GM18502 (cell line): Measurements from ENCODE around the gene POTEG.
"Not testable (repeated sequence)": the region's sequence is repeated elsewhere in the genome, so short reads cannot be mapped to it uniquely, and the experiment has no call there.

ENCODE experiments used
- ATAC-seq: cut with Tn5 transposase; IDR thresholded peaks from one replicate; pipeline ENCODE4 v1.9.1; 2021; ENCODE audit warnings: mild to moderate bottlenecking; ENCODE audit not compliant: unreplicated experiment, poor library complexity

Gene POTEG

DNA sequence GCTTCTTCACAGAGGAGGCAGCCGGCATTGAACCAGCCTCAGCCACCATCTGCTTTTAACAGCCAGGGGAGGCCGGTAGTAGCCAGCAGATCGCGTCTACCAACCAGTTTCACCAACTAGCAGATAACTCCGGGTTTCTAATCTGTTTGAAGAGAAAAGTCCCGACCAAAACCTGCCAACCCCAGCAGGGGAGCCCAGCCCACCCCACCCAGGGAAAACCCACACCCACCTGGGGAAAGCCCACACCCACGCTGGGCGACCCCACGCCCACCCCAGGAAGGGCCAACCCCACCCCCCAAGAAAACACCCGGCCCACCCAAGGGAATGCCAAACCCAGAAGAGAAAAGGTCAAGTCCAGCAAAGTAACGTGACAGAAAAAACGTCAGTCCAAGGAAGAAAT lies at the start of gene POTEG:
TSS of gene POTEG (minus strand) at position 101 of the 400 bp plus-strand sequence. CDS start at position 49, 52 bp downstream.
- ATAC-seq = not testable (repeated sequence)

DNA sequence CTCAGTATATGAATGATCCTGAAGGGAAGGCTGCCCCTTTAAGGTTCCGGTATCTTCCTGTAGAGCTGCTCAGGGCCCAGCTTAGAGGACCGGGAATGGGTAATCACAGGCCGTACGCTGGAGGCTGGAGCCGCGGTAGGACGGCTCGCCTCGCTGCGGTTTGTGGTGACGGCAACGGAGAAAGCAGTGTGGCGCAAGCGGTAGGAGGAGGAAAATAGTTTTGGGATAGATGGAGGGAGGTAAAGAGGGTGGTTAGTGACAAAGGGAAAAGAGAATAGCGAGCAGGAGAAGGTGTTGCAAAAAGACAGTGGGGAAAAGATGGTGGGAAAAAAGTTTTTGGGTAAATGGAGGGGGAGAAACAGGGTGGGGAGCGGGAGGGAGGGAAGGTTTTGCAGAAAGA lies 48.0 kb upstream of the POTEG start:
- ATAC-seq = not testable (repeated sequence)

DNA sequence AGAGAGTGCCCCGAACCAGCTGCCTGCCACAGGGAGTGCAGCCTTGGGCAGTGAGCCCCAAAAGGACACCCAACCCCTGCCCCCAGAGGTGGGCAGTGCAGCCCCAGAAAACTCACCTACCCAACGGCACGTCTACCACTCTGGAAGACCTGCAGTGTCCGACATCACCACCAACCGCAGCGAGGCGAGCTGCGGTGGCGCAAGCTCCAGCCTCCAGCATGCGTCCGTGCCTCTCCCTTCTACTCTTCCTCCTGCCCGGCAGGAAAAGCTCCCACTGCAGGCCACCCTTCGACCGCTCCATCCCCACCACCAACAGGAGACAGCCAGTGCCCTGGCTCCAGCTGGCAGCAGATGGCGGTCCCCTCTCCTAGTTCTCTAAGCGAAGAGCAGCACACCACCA lies 47.3 kb upstream of the POTEG start:
- ATAC-seq = not testable (repeated sequence)

DNA sequence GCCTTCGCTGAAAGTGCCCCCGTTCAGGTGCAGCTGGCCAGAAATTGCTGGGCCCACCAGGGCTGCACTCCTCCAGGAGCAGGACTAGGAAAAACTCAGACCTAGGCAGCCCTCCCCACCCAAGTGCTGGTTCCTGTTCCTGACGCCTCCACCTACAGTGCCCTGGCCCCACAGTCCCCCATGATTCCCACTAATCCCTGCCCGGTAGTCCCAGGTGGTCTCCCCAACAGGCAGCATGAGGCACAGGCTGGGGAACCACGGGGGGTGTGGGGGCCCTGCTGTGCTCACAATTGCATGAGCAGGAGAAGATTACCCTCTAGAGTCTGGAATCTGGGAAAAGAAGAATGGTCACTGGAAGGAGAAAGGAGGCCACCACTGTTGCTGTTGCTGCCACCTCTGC lies 46.4 kb upstream of the POTEG start:
- ATAC-seq = not testable (repeated sequence)

DNA sequence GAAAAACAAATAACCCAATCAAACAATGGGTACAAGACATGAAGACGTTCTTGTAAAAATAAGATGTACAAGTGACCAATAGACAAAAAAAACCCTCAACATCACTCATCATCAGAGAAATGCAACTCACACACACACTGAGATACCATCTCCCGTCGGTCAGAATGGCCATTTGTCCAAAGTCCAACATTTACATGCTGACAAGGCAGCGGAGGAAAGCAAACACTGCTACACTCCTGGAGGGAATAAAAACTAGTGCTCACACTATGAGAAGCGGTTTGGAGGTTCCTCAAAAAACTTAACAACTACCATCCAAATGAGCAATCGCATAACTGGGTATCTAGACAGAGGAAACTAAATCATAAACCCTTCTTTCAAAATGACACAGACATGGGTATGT lies 11.6 kb upstream of the POTEG start:
- not testable (repeated sequence) for ATAC-seq

DNA sequence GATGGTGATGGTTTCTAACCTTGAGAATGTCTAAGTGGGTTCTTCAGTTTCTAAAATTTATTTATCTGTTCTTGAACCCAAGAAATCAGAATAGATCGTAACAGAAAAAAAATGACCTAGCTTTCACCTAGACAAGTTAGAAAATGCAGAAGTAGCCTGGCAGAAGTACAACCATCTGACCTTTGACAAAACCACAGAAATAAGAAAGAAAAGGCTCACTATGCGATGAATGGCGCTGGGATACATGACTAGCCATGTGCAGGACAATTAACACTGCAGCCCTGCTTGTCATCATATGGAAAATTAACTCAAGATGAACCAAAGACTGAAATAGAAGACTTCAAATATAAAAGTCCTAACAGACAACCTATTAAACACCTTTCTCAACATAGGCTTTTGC lies 5.7 kb upstream of the POTEG start:
- not testable (repeated sequence) for ATAC-seq

DNA sequence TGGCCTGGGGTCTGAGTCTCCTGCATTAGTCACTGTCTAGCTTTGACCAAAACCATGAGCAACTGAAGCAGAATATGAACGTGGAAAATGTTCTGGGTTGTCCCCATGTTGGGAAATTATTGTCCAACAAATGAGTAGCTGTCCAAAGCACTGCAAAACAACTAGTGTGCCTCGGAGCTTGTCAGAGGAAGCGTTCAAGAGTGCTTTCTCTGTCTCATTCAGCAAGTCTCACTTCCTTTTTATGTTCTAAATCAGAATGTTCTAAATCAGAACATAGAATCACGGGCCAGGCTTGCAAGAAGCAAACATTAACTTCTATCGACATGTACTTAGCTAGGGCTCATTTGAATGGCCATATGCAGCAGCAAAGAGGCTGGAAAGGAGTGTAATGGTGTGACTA lies 5.1 kb upstream of the POTEG start:
- peak; percentile 82 for ATAC-seq

DNA sequence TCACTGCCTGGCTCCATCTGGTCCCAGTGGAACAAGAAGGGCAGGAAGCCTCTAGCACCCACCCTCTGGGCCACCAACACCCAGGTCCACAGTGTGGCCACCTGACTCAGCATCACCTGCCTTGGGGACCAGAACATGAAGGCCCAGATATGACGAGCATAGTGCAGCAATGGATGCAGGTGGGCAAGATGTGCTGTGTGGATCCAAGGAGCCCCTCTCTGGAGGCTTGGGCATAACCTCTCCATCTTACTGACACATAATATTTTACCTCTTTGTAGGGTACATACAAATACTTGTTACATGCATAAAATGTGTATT lies 2.9 kb upstream of the POTEG start:
- ATAC-seq = not testable (repeated sequence)

DNA sequence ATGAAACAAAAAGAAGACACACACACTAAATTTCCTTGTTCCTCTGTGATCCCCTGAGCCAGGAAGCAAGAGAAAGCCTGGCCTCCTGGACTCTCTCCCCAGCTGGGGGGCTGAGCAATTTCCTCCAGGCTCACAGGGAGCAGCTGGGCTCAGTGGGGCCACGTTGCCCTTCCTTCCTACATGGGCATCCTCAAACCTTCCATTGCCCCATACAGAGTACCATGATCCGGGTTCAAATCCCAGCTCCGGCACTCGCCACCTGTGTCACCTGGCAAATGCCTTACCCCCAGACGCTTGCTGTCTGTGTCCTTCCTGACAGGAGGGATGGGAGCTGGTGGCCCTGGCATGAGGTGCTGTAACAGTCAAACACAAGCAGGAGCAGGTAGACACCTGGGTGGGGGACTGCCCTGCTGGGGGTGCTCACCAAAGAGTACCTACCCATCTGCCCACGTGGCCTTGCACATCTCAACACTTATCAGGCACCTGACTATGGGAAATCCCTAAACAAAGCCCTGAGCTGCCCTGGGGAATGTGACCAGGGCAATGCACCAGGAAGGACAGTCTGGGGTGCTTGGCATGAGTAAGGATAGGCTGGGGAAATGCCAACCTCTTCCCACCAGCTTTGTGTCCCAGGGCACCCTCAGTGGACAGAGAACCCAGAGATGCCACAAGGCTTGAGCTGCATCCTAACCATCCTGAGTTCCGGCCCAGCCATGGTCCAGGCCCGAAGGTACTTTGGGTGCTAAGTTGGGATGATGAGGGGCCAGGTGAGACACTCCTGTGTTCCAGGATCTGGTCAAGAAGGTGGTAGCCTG lies 2.4 kb upstream of the POTEG start:
- ATAC-seq = not testable (repeated sequence)

DNA sequence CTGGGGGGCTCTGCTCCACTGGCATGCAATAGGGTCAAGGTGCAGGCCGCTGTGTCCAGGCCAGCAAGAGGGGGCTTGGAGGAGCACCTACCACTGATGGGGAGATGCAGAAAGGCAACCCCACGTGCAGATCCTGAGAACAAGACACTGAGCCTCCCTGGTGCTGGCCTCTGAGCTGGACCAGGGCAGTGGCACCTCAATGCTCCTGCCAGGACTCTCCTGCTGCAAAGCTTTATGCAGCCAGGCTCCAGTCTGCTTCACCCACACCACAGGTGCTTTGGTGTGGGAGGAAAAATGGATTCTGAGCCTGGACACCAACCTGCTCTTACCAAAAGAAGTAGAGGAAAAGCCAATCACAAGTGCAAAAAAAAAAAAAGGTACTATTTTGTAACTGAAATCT lies 1.7 kb upstream of the POTEG start:
- not testable (repeated sequence) for ATAC-seq

DNA sequence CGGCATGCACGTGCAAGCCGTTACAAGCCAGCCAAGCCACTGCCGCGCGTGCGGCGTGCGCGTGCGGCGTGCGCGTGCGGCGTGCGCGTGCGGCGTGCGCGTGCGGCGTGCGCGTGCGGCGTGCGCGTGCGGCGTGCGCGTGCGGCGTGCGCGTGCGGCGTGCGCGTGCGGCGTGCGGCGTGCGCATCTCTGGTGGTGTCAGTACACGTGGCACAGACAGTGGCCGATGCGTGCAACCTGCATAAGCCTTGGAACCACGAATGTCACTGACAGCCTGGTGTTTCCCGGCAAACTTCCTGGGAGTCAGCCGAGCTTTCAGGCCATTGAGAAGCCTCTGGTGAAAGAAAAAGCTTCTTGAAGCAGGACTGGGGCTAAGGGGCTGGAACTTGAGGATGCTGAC lies 750 bp upstream of the POTEG start:
- ATAC-seq = not testable (repeated sequence)

DNA sequence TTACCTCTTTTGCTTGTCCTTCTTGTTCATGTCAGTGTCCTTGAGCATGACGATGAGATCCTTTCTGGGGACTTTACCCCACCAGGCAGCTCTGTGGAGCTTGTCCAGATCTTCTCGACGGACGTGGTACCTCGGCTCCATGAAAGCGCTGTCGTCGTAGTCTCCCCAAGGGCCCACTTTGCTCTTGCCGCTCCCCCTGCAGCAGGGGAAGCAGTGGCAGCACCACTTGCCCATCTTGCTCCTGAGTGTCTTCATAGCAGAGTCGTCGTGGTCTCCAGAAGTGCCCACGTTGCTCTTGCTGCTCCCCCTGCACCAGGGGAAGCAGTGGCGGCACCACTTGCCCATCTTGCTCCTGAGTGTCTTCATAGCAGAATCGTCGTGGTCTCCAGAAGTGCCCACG lies 376 bp downstream of the POTEG start:
- ATAC-seq = not testable (repeated sequence)

DNA sequence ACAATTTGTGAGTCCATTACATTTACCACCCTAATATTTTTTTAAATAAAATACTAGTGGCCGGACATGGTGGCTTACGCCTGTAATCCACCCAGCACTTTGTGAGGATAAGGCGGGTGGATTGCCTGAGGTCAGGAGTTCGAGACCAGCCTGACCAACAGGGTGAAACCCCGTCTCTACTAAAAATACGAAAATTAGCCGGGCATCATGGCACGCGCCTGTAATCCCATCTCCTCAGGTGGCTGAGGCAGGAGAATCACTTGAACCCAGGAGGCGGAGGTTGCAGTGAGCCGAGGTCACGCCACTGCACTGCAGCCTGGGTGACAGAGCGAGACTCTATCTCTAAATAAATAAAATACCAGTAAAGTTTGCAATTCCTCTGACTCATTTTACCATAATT lies 25.6 kb downstream of the POTEG start:
- ATAC-seq = not testable (repeated sequence)

DNA sequence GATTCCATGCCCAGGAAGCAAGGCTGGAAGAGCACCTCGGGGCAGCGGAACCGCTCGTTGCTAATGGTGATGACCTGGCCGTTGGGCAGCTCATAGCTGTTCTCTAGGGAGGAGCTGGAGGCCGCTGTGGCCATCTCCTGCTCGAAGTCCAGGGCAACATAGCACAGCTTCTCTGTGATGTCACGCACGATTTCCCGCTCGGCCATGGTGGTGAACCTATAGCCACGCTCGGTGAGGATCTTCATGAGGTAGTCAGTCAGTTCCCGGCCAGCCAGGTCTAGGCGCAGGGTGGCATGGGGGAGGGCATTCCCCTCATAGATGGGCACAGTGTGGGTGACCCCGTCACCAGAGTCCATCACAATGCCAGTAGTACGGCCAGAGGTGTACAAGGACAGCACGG lies 32.0 kb downstream of the POTEG start:
- not testable (repeated sequence) for ATAC-seq

DNA sequence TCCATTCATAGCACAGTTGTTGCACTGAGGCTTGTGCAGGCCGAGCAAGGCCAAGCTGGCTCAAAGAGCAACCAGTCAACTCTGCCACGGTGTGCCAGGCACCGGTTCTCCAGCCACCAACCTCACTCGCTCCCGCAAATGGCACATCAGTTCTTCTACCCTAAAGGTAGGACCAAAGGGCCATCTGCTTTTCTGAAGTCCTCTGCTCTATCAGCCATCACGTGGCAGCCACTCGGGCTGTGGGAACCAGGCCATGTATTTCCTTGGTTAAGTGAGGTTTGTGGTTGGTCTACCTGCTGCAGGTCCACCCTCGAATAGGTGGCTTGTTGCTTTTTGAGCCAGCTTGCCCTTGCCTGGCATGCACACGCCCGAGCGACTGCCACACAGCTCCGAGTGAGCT lies 39.4 kb downstream of the POTEG start:
- ATAC-seq = not testable (repeated sequence)

DNA sequence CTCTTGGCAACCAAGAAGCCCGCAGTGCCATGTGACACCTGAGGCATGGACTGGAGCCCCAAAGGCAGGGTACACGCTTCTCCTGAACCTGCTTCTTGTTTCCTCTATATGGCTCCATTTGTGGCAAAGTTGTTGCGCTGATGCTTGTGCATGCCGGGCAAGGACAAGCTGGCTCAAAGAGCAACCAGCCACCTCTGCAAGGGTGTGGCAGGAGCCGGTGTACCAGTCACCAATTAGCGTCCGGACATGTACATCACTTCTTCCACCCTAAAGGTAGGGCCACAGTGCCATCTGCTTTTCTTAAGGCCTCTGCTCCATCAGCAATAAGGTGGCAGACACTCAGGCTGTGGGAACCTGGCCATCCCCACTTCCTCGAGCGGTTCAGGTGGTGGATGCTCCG lies 43.9 kb downstream of the POTEG start:
- not testable (repeated sequence) for ATAC-seq

DNA sequence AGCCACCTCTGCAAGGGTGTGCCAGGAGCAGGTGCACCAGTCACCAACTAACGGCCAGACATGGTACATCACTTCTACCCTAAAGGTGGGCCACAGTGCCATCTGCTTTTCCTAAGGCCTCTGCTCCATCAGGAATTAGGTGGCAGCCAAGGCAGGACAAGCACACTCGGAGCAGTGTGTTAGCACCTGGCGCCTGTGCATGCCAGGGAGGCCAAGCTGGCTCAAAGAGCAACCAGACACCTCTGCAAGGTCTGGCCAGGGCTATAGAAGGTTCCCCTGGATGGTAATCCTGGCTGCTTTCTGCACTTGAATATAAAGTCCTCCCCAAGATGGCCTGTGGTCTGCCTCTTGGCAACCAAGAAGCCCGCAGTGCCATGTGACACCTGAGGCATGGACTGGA lies 45.4 kb downstream of the POTEG start:
- not testable (repeated sequence) for ATAC-seq

DNA sequence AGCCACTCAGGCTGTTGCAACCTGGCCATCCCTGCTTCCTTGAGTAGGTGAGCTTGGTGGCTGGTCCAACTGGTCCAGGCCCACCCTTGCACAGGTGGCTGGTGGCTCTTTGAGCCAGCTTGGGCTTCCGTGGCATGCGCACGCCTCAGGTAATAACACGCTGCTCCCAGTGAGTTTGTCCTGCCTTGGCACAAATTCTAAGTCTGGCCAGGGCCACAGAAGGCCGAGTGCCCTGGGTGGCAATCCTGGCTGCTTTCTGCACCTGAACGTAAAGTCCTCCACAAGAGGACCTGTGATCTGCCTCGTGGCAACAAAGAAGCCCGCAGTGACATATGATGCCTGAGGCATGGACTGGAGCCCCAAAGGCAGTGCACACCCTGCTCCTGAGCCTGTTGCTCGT lies 47.1 kb downstream of the POTEG start:
- not testable (repeated sequence) for ATAC-seq

DNA sequence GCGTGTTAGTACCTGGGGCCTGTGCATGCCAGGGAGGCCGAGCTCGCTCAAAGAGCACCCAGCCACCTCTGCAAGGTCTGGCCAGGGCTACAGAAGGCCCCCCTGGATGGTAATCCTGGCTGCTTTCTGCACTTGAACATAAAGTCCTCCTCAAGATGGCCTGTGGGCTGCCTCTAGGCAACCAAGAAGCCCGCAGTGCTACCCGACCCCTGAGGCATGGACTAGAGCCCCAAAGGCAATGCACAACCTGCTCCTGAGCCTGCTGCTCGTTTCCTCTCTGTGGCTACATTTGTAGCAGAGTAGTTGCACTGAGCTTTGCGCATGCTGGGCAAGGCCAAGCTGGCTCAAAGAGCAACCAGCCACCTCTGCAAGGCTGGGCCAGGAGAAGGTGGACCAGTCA lies 47.8 kb downstream of the POTEG start:
- not testable (repeated sequence) for ATAC-seq

DNA sequence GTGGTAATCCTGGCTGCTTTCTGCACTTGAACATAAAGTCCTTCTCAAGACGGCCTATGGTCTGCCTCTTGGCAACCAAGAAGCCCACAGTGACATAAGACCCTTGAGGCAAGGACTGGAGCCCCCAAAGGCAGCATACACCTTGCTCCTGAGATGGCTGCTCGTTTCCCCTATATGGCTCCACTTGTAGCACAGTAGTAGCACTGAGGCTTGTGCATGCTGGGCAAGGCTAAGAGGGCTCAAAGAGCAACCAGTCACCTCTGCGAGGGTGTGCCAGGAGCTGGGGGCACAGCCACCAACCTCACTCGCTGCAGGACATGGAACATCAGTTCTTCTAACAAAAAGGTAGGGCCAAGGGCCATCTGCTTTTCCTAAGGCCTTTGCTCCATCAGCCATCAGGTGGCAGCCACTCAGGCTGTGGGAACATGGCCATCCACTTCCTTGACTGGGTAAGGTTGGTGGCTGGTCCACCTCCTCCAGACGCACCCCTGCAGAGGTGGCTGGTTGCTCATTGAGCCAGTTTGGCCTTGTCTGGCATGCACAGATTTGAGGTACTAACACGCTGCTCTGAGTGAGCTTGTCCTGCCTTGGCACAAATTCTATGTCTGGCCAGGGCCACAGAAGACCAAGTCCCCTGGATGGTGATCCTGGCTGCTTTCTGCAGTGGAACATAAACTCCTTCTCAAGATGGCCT lies 49.9 kb downstream of the POTEG start:
- ATAC-seq = not testable (repeated sequence)

DNA sequence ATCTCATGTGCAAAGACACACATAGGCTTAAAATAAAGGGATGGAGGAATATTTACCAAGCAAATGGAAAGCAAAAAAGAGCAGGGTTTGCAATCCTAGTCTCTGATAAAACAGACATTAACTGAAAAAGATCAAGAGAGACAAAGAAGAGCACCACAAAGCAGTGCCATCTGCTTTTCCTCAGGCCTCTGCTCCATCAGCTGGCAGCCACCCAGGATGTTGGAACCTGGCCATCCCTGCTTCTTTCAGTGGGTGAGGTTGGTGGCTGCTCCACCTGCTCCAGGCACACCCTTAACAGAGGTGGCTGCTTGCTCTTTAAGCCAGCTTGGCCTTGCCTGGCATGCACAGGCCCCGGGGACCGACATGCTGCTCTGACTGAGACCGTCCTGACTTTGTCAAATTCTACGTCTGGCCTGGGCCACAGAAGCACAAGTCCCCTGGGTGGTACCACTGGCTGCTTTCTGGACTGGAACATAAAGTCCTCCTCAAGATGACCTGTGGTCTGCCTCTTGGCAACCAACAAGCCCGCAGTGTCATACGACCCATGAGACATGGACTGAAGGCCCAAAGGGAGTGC lies 51.0 kb downstream of the POTEG start:
- ATAC-seq = not testable (repeated sequence)
